Activated naive CD4-positive, alpha-beta T cell treated with anti-CD3 and anti-CD28 coated beads, Interleukin-2, amount 10 ng/mL, durations not matched to agents 7 days and 5 days (primary cell): ENCODE data around the gene SEMA4B.

ENCODE experiments used
- CTCF ChIA-PET: fragments of 350-600 bp; sonication (Branson Sonifier 250); formaldehyde crosslinking; loops from one replicate; lab custom pipeline; 2021; ENCODE audit warnings: antibody characterized with exemption; lab: Charles Lee
- DNase-seq: peaks from one replicate; pipeline ENCODE4 v3.0.0-alpha.2; 2020
- H3K27ac Mint-ChIP-seq: one replicate; pipeline ENCODE4 v1.8.0; 2021; ENCODE audit warnings: mild to moderate bottlenecking, moderate library complexity, mixed read lengths
- H3K27me3 Mint-ChIP-seq: one replicate; pipeline ENCODE4 v1.8.0; 2021; ENCODE audit warnings: mild to moderate bottlenecking, mixed read lengths
- H3K36me3 Mint-ChIP-seq: one replicate; pipeline ENCODE4 v1.8.0; 2021; ENCODE audit warnings: mixed read lengths
- H3K4me1 Mint-ChIP-seq: one replicate; pipeline ENCODE4 v1.8.0; 2021; ENCODE audit warnings: mixed read lengths
- H3K4me3 Mint-ChIP-seq: one replicate; pipeline ENCODE4 v1.8.0; 2021; ENCODE audit warnings: mild to moderate bottlenecking, moderate library complexity, mixed read lengths
- H3K9me3 Mint-ChIP-seq: one replicate; pipeline ENCODE4 v1.8.0; 2021; ENCODE audit warnings: mixed read lengths

SEMA4B gene

DNA sequence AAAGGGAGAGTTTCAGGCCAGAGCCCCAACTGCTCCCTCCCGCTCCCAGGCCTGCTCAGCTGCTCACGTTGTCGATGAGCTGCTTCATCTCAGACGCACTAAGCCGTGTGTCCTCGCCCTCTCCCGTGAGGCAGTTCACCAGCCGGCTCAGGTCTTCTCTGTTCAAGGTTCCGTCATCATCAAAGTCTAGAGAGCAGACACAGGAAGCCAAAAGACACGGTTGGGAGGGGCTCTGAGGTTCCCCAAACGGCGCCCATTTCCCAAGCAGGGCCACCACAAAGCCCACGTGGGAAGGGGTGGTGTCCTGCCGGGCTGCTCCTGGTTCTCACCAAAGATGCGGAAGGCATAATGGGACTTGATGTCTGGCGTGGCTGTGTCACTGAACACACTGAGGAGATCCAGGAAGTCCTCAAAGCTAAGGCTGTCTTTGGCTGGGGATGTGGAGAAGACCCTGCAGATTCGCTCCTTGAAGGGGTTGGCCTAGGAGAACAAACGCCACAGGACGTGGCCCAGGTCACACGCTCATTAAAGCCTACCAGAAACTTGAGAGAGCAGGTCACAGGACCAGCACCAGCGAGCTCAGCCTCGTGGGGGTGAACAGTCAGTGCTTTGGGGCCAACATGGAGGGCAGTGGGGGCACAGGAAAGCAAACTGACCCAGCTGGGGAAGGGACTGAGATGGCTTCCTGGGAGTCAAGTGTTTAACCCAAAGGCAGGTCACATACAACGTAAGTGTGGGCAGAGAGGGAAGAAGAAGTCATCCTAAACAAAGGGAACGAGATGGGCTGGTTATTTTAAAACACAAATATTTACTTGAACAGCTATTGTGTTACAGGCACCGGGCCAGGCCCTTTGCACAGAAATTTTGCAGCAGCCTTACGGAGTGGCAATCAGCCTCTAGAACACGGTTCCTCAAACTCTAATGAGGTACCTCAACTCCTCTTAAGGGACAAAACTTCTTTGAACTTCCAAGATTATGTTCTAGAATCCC is 30.2 kb downstream of the SEMA4B start:
- peak overlapping the region; percentile 88 for H3K4me3 Mint-ChIP-seq
- peak; percentile 90 for DNase-seq
- peaks cover 35% of the 10 kb centered on the region for H3K36me3 Mint-ChIP-seq
- H3K27ac Mint-ChIP-seq: peak overlapping the region; percentile 92
- CTCF ChIA-PET: interaction anchor here (0.7 to 2.5 kb wide), 6 partner anchors 10 to 700 kb away, joined by 3 to 8 read pairs (median 4); partner anchors contain the start of gene SEMA4B
- H3K4me1 Mint-ChIP-seq: peaks cover 60% of the 10 kb centered on the region
- H3K27me3 Mint-ChIP-seq: no peaks in the 10 kb centered on the region
- no peaks in the 10 kb centered on the region for H3K9me3 Mint-ChIP-seq

DNA sequence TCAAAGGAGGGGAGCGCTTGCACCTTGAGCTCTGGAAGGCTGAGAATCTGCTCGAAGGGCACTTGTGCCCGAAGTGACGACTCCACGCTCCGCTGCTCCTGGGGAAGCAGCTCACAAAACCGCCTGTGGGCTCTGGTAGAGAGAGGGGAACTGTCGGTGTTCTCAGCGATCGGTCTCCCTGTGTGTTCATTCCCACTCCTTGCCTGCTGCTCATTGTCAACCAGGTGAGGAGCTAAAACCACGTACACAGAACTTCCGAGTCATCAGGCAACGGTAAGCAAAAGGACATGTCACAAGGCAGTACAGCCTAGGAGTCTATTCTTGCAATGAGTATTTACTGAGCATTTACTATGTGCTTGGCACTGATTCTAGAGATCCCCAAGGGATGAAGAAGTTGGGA is 31.1 kb downstream of the SEMA4B start:
- H3K27me3 Mint-ChIP-seq: no peaks in the 10 kb centered on the region
- no peaks in the 10 kb centered on the region for H3K9me3 Mint-ChIP-seq
- H3K36me3 Mint-ChIP-seq: peaks cover 31% of the 10 kb centered on the region
- no peak for DNase-seq
- H3K4me3 Mint-ChIP-seq: peak overlapping the region; percentile 88
- peak overlapping the region; percentile 92 for H3K27ac Mint-ChIP-seq
- CTCF ChIA-PET: interaction anchor here (0.9 to 2.5 kb wide), 7 partner anchors 10 to 89 kb away, joined by 3 to 8 read pairs (median 4); partner anchors contain the start of genes SEMA4B and TTLL13
- H3K4me1 Mint-ChIP-seq: peaks cover 60% of the 10 kb centered on the region

- peaks cover 30% of the 10 kb centered on the region for H3K36me3 Mint-ChIP-seq
- H3K4me3 Mint-ChIP-seq: peak overlapping the region; percentile 88
- peak overlapping the region; percentile 92 for H3K27ac Mint-ChIP-seq
- DNase-seq: peak; percentile 28
- no peaks in the 10 kb centered on the region for H3K9me3 Mint-ChIP-seq
- CTCF ChIA-PET: interaction anchor here (0.9 to 2.5 kb wide), 10 partner anchors 10 to 700 kb away, joined by 3 to 8 read pairs (median 4); partner anchors contain the start of genes SEMA4B and TTLL13
- no peaks in the 10 kb centered on the region for H3K27me3 Mint-ChIP-seq
- H3K4me1 Mint-ChIP-seq: peaks cover 60% of the 10 kb centered on the region
These were observed 31.8 kb downstream of the SEMA4B start for GRCh38 chr15:90232941-90233386.

DNA sequence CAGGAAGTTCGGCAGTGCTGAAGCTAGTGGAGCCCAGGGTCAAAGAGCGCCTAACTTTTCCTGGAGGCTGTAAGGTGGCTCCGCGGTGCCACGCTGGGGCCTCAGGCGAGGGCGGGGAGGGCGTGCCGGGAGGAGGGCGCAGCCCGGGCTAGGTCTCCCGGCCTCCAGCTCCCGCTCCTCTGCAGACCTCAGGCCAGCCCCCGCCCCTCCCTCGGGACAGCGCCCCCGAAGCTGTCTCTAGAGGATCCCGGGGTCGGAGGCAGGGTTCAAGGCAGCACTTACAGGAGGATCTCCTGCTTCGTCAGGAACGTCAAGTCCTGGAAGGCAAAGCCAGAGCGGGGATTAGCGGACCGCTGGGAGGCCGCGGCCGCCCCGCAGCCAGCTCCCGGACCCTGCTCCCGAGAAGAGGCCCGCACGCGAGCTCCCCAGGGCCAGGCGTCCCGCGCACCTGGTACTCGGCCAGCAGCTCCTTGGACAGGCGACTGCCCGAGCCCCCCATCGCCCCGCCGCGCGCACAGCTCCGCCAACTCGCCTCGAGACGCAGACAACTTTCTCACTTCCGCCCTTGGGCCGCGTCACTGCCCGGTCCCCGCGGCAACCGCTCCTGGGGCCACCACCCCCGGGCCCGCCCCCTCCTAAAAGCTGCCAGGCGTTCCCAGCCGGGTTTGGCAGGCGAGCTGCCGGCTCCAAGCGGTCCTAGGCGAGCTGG is 32.4 kb downstream of the SEMA4B start, which contains the start of gene CIB1:
TSS of gene CIB1 (minus strand) at position 555 of the 709 bp plus-strand sequence. CDS start at position 499, 56 bp downstream.
- Mint-ChIP-seq H3K27ac (peak within 1 kb of the TSS; percentile 92), H3K27me3 (no peaks in the 10 kb centered on the region), H3K4me3 (peak within 1 kb of the TSS; percentile 88), H3K9me3 (no peaks in the 10 kb centered on the region), H3K36me3 (peaks cover 35% of the 10 kb centered on the region), H3K4me1 (peaks cover 64% of the 10 kb centered on the region)
- CTCF ChIA-PET: interaction anchor here (0.8 to 2.5 kb wide), 11 partner anchors 11 to 699 kb away, joined by 3 to 8 read pairs (median 3); partner anchors contain the start of genes NGRN, SEMA4B and TTLL13
- DNase-seq: peak; percentile 98

- H3K27me3 Mint-ChIP-seq: no peaks in the 10 kb centered on the region
- H3K9me3 Mint-ChIP-seq: no peaks in the 10 kb centered on the region
- peaks cover 34% of the 10 kb centered on the region for H3K36me3 Mint-ChIP-seq
- DNase-seq: no peak
- CTCF ChIA-PET: interaction anchor here (0.8 to 2.0 kb wide), 5 partner anchors 15 to 59 kb away, joined by 3 to 5 read pairs (median 3); partner anchors contain the start of genes NGRN and TTLL13
- H3K4me3 Mint-ChIP-seq: peak within 1 kb of the TSS; percentile 88
- H3K27ac Mint-ChIP-seq: peak within 1 kb of the TSS; percentile 92
- peaks cover 63% of the 10 kb centered on the region for H3K4me1 Mint-ChIP-seq
These were observed 33.2 kb downstream of the SEMA4B start, which contains the start of gene GDPGP1 for GRCh38 chr15:90234096-90234988. Gene GDPGP1 (plus strand): TSS chr15:90234209. CDS start chr15:90240909, 6,700 bp downstream.

DNA sequence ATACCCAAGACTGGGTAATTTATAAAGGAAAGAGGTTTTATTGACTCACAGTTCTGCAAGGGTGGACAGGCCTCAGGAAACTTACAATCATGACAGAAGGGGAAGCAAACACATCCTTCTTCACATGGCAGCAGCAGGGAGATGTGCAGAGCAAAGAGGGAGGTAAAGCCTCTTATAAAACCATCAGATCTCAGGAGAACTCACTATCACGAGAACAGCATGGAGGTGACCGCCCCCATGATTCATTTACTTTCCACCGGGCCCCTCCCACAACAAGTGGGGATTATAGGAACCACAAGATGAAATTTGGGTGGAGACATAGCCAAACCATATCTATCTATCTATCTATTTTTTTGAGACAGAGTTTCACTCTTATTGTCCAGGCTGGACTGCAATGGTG is 38.2 kb downstream of the SEMA4B start:
- CTCF ChIA-PET: no interaction called here
- no peak overlapping the region for H3K4me3 Mint-ChIP-seq
- H3K27ac Mint-ChIP-seq: peak overlapping the region; percentile 33
- H3K36me3 Mint-ChIP-seq: peaks cover 21% of the 10 kb centered on the region
- peaks cover 26% of the 10 kb centered on the region for H3K4me1 Mint-ChIP-seq
- no peaks in the 10 kb centered on the region for H3K27me3 Mint-ChIP-seq
- DNase-seq: no peak
- H3K9me3 Mint-ChIP-seq: no peaks in the 10 kb centered on the region

- Mint-ChIP-seq H3K4me3 (no peak overlapping the region), H3K36me3 (peaks cover 19% of the 10 kb centered on the region), H3K4me1 (peaks cover 14% of the 10 kb centered on the region), H3K27me3 (no peaks in the 10 kb centered on the region), H3K27ac (no peak overlapping the region), H3K9me3 (no peaks in the 10 kb centered on the region)
- DNase-seq: no peak
- CTCF ChIA-PET: no interaction called here
These were observed 39.7 kb downstream of the SEMA4B start for GRCh38 chr15:90240856-90241255.

DNA sequence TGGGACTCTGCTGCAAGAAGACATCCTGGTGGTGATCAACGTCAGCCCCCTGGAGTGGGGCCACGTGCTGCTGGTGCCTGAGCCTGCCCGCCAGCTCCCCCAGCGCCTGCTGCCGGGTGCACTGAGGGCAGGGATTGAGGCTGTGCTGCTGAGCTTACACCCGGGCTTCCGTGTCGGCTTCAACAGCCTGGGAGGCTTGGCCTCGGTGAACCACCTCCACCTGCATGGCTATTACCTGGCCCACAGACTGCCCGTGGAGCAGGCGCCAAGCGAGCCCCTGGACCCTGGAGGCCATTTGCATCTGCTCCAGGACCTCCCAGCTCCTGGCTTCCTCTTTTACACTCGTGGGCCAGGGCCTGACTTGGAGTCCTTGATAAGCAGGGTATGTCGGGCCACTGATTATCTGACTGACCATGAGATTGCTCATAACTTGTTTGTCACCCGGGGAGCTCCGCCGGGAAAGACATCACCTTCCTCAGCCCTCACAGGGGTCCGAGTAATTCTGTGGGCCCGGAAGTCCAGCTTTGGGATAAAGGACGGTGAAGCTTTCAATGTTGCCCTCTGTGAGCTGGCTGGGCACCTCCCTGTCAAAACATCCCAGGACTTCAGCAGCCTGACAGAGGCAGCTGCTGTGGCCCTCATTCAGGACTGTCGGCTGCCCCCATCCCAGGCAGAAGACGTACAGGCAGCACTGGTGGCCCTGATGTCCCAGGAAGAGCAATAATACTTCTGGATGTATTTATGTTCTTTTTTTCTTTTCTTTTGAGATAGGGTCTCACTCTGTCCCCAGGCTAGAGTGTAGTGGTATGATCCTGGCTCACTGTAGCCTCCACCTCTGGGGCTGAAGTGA is 40.4 kb downstream of the SEMA4B start:
- H3K9me3 Mint-ChIP-seq: no peaks in the 10 kb centered on the region
- no peak overlapping the region for H3K4me3 Mint-ChIP-seq
- no peak for DNase-seq
- CTCF ChIA-PET: interaction anchor here (0.6 to 1.5 kb wide), 2 partner anchors 12 to 85 kb away, joined by 3 to 4 read pairs; no protein-coding TSS in a partner anchor
- H3K27ac Mint-ChIP-seq: no peak overlapping the region
- H3K27me3 Mint-ChIP-seq: no peaks in the 10 kb centered on the region
- peaks cover 10% of the 10 kb centered on the region for H3K4me1 Mint-ChIP-seq
- peaks cover 15% of the 10 kb centered on the region for H3K36me3 Mint-ChIP-seq

DNA sequence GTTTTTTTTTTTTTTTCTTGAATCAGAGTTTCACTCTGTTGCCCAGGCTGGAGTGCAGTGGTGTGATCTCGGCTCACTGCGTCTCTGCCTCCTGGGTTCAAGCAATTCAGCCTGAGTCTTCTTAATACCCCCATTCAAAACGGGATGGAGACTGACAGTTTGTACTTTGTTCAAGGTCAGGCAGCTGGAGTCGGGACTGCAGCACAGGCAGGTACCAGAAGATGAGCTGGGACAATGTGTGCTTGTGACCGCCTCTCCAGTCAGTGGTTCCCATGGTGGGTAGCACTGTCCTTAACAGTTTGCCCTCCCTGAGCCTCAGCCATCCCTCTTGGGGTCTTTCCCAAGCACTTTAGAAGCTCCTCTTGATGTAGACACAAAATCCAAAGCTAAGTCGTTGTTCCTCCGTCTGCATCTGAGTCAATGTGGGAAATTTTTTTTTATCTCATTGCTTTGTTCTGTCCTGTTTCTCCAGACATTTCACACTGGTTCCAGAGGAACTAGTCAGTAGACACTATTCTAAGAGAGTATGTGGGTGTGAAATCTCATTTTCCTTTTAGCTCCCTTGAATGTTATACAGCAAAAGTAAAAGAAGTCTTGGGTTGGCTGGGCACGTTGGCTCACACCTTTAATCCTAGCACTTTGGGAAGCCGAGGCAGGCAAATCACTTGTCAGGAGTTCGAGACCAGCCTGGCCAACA is 43.0 kb downstream of the SEMA4B start:
- Mint-ChIP-seq H3K4me1 (peaks cover 9% of the 10 kb centered on the region), H3K27me3 (peaks cover 3% of the 10 kb centered on the region), H3K9me3 (no peaks in the 10 kb centered on the region), H3K36me3 (peaks cover 7% of the 10 kb centered on the region), H3K27ac (no peak overlapping the region), H3K4me3 (no peak overlapping the region)
- CTCF ChIA-PET: no interaction called here
- no peak for DNase-seq

DNA sequence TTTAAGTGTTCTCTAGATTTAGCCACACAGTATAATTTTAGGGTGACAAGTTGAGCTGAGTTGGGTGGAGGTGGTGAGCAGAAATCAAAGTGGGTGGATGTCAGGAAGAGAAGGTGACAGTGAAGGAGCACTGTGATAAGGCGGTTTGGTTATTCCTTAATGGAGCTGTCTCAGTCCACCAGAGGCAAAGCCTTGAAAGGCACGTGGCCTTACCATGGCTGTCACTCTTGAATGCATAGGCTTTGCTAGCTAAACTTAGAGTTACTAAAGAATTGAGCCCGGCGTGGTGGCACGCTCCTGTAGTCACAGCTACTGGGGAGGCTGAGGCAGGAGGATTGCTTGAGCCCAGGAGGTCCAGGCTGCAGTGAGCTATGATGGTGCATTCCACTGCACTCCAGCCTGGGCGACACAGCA is 47.7 kb downstream of the SEMA4B start:
- no peak for DNase-seq
- H3K4me3 Mint-ChIP-seq: peak overlapping the region; percentile 54
- no peaks in the 10 kb centered on the region for H3K36me3 Mint-ChIP-seq
- no peaks in the 10 kb centered on the region for H3K9me3 Mint-ChIP-seq
- H3K27ac Mint-ChIP-seq: no peak overlapping the region
- peaks cover 17% of the 10 kb centered on the region for H3K4me1 Mint-ChIP-seq
- CTCF ChIA-PET: interaction anchor here (0.6 to 2.4 kb wide), 5 partner anchors 11 to 106 kb away, joined by 3 to 5 read pairs (median 4); no protein-coding TSS in a partner anchor
- peaks cover 33% of the 10 kb centered on the region for H3K27me3 Mint-ChIP-seq

DNA sequence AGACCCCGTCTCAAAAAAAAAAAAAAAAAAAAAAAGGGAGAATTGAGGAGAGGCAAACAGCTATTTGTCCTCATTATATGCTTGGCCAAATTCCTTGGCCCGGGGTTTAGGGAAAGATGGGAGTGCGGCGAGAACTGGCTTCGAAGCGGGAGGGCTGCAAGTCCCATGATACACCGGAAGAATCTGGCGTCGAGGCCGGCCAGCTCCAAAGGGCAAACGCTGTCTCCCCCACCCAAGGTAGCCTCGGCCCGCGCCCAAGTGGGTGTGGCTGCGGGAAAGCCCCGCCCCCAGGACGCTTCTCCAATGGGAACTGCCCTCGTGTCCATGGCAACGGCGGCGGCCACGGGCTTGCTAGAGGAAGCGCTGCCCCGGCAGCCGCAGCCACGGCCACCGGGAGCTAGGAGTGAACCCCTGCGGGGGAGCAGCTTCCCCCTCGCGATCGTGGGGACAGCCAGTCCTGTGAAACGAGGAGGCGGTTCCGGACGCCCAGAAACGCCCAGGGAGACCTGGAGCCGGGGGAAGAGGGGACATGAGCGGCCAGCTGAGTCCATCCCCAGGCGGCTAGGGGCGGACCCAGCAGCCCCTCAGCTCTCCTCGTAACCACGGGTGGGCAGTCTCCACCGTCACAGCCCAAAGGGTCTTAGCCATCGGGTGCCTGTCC is 48.2 kb downstream of the SEMA4B start, which contains the start of gene TTLL13:
TSS of gene TTLL13 (plus strand) at position 354 of the 661 bp plus-strand sequence. CDS start 1,075 bp downstream, outside the sequence.
- peak; percentile 89 for DNase-seq
- peaks cover 17% of the 10 kb centered on the region for H3K4me1 Mint-ChIP-seq
- H3K27me3 Mint-ChIP-seq: peaks cover 36% of the 10 kb centered on the region
- CTCF ChIA-PET: interaction anchor here (0.6 to 2.4 kb wide), 6 partner anchors 10 to 107 kb away, joined by 3 to 5 read pairs (median 4); partner anchors contain the start of genes CIB1 and GDPGP1
- no peaks in the 10 kb centered on the region for H3K9me3 Mint-ChIP-seq
- no peak within 1 kb of the TSS for H3K27ac Mint-ChIP-seq
- peak within 1 kb of the TSS; percentile 58 for H3K4me3 Mint-ChIP-seq
- no peaks in the 10 kb centered on the region for H3K36me3 Mint-ChIP-seq
